ENCODE data around the gene PSME1.

DNA sequence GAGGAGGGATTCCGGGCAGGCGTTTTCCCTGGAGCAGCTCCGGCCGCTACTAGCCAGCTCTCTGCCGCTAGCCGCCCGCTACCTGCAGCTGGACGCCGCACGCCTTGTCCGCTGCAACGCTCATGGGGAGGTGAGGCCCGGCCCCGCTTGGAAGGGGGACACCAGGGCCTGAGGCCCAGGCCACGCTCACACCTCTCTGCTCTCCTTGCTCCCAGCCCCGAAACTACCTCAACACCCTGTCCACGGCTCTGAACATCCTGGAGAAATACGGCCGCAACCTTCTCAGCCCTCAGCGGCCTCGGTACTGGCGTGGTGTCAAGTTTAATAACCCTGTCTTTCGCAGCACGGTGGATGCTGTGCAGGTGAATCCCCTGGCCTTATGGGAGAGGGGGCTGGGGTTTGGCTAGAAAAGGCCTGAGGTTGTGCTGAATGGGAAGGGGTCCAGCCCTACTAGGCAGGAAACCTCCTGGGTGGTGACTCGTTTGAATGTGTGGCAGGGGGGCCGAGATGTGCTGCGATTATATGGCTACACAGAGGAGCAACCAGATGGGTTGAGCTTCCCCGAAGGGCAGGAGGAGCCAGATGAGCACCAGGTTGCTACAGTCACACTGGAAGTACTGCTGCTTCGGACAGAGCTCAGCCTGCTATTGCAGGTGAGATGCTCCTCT lies 11.9 kb downstream of the PSME1 start:
- TF ChIP-seq, protein P1, sequence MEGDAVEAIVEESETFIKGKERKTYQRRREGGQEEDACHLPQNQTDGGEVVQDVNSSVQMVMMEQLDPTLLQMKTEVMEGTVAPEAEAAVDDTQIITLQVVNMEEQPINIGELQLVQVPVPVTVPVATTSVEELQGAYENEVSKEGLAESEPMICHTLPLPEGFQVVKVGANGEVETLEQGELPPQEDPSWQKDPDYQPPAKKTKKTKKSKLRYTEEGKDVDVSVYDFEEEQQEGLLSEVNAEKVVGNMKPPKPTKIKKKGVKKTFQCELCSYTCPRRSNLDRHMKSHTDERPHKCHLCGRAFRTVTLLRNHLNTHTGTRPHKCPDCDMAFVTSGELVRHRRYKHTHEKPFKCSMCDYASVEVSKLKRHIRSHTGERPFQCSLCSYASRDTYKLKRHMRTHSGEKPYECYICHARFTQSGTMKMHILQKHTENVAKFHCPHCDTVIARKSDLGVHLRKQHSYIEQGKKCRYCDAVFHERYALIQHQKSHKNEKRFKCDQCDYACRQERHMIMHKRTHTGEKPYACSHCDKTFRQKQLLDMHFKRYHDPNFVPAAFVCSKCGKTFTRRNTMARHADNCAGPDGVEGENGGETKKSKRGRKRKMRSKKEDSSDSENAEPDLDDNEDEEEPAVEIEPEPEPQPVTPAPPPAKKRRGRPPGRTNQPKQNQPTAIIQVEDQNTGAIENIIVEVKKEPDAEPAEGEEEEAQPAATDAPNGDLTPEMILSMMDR (IDR thresholded peaks at IDR 0.05 in 4 of 5, conservative IDR thresholded peaks at IDR 0.05 in 1 of 5), result no peak
- no peak for TF ChIP-seq POLR2A (IDR thresholded peaks at IDR 0.05)

All from gastrocnemius medialis (tissue), 4 donors.